ENCODE measurements around the gene BPHL. TPM values are rescaled to one million over a fixed set of nuclear protein-coding genes. Genes with fewer than 3 reads are reported as not detected.
"Not testable (repeated sequence)": the region's sequence is repeated elsewhere in the genome, so short reads cannot be mapped to it uniquely, and the experiment has no call there.

Gene BPHL
- polyA plus RNA-seq, 1 donor (not counting 4 experiments of a cell fraction or from before 2014, with no cell fraction given): 21.9 TPM

GRCh38 chr6:3151691-3152090 is 33.2 kb downstream of the BPHL start:
- Histone ChIP-seq H3K4me1 (ENCODE audit: control insufficient read depth, extremely low read depth, insufficient read depth, low read length) (no peaks in the 10 kb centered on the region), H3K79me2 (ENCODE audit: control insufficient read depth, insufficient read depth, low read length) (no peaks in the 10 kb centered on the region), H3K4me2 (ENCODE audit: control insufficient read depth, extremely low read depth, insufficient read depth, low read depth, low read length) (no peak overlapping the region), H3K27ac (ENCODE audit: control insufficient read depth, insufficient read depth, low read length) (no peak overlapping the region), H3K9ac (ENCODE audit: control insufficient read depth, extremely low read depth, insufficient read depth, low read length) (no peak overlapping the region), H3K36me3 (ENCODE audit: control insufficient read depth in 2 of 2, extremely low read depth in 1 of 2, insufficient read depth in 2 of 2, low read length in 2 of 2) (peaks cover 7 to 15% of the 10 kb centered on the region in 2 experiments), H2AFZ (ENCODE audit: control insufficient read depth, low read length) (no peak overlapping the region), H3K9me3 (ENCODE audit: control insufficient read depth, low read depth, low read length) (no peaks in the 10 kb centered on the region), H3K27me3 (ENCODE audit: control insufficient read depth, extremely low read depth, insufficient read depth, low read length) (no peaks in the 10 kb centered on the region), H3K9me1 (ENCODE audit: control insufficient read depth, extremely low read depth, insufficient read depth, low read length) (no peaks in the 10 kb centered on the region), H4K20me1 (ENCODE audit: control insufficient read depth, extremely low read depth, insufficient read depth, low read length) (peaks cover 2% of the 10 kb centered on the region), H3K4me3 (ENCODE audit: control insufficient read depth in 2 of 3, extremely low read depth in 1 of 3, insufficient read depth in 2 of 3, low read depth in 1 of 3, low read length in 3 of 3) (no peak overlapping the region)
- dilution Hi-C loops (cut with MboI; ENCODE audit: extremely low pct_ligation_motif_present, low sequenced_read_pairs): no loop called here
- DNase-seq (ENCODE audit: low read depth, low spot score) (no peak), FAIRE-seq (no peak)
- TF ChIP-seq, protein P1, sequence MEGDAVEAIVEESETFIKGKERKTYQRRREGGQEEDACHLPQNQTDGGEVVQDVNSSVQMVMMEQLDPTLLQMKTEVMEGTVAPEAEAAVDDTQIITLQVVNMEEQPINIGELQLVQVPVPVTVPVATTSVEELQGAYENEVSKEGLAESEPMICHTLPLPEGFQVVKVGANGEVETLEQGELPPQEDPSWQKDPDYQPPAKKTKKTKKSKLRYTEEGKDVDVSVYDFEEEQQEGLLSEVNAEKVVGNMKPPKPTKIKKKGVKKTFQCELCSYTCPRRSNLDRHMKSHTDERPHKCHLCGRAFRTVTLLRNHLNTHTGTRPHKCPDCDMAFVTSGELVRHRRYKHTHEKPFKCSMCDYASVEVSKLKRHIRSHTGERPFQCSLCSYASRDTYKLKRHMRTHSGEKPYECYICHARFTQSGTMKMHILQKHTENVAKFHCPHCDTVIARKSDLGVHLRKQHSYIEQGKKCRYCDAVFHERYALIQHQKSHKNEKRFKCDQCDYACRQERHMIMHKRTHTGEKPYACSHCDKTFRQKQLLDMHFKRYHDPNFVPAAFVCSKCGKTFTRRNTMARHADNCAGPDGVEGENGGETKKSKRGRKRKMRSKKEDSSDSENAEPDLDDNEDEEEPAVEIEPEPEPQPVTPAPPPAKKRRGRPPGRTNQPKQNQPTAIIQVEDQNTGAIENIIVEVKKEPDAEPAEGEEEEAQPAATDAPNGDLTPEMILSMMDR (optimal IDR thresholded peaks at IDR 0.05 in 1 of 3, IDR thresholded peaks at IDR 0.05 in 1 of 3, conservative IDR thresholded peaks at IDR 0.05 in 1 of 3; ENCODE audit: extremely low read depth in 1 of 3, insufficient read depth in 2 of 3, low read length in 3 of 3): no peak
- no peak for TF ChIP-seq EZH2 (IDR thresholded peaks at IDR 0.05; ENCODE audit: low read length)

DNA sequence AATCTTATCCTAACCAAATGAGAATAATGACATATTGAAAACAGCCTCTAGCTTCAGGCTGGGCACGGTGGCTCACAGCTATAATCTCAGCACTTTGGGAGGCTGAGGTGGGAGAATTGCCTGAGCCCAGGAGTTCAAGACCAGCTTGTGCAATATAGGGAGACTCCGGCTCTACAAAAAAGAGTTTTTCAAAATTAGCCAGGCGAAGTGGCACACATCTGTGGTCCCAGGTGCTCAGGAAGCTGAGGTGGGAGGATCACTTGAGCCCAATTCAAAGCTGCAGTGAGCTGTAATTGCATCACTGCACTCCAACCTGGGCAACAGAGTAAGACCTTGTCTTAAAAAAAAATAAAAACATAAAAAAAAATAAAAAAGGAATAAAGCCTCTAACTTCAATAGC is 34.2 kb downstream of the BPHL start:
- no peaks in the 10 kb centered on the region for H3K9me3 ChIP-seq (ENCODE audit: control insufficient read depth, low read depth, low read length)
- no peaks in the 10 kb centered on the region for H3K4me1 ChIP-seq (ENCODE audit: control insufficient read depth, extremely low read depth, insufficient read depth, low read length)
- H3K4me3 ChIP-seq (ENCODE audit: control insufficient read depth in 2 of 3, extremely low read depth in 1 of 3, insufficient read depth in 2 of 3, low read depth in 1 of 3, low read length in 3 of 3): no peak overlapping the region
- dilution Hi-C loops (cut with MboI; ENCODE audit: extremely low pct_ligation_motif_present, low sequenced_read_pairs): no loop called here
- no peak overlapping the region for H3K27ac ChIP-seq (ENCODE audit: control insufficient read depth, insufficient read depth, low read length)
- H3K9me1 ChIP-seq (ENCODE audit: control insufficient read depth, extremely low read depth, insufficient read depth, low read length): no peaks in the 10 kb centered on the region
- FAIRE-seq: no peak
- peaks cover 2% of the 10 kb centered on the region for H4K20me1 ChIP-seq (ENCODE audit: control insufficient read depth, extremely low read depth, insufficient read depth, low read length)
- H3K9ac ChIP-seq (ENCODE audit: control insufficient read depth, extremely low read depth, insufficient read depth, low read length): no peak overlapping the region
- TF ChIP-seq, protein P1 (optimal IDR thresholded peaks at IDR 0.05 in 1 of 3, IDR thresholded peaks at IDR 0.05 in 1 of 3, conservative IDR thresholded peaks at IDR 0.05 in 1 of 3; ENCODE audit: extremely low read depth in 1 of 3, insufficient read depth in 2 of 3, low read length in 3 of 3): no peak
- no peak for TF ChIP-seq EZH2 (IDR thresholded peaks at IDR 0.05; ENCODE audit: low read length)
- H3K4me2 ChIP-seq (ENCODE audit: control insufficient read depth, extremely low read depth, insufficient read depth, low read depth, low read length): no peak overlapping the region
- no peaks in the 10 kb centered on the region for H3K79me2 ChIP-seq (ENCODE audit: control insufficient read depth, insufficient read depth, low read length)
- H2AFZ ChIP-seq (ENCODE audit: control insufficient read depth, low read length): no peak overlapping the region
- H3K36me3 ChIP-seq (ENCODE audit: control insufficient read depth in 2 of 2, extremely low read depth in 1 of 2, insufficient read depth in 2 of 2, low read length in 2 of 2): peaks cover 7 to 15% of the 10 kb centered on the region in 2 experiments
- H3K27me3 ChIP-seq (ENCODE audit: control insufficient read depth, extremely low read depth, insufficient read depth, low read length): no peaks in the 10 kb centered on the region
- DNase-seq (ENCODE audit: low read depth, low spot score): no peak

DNA sequence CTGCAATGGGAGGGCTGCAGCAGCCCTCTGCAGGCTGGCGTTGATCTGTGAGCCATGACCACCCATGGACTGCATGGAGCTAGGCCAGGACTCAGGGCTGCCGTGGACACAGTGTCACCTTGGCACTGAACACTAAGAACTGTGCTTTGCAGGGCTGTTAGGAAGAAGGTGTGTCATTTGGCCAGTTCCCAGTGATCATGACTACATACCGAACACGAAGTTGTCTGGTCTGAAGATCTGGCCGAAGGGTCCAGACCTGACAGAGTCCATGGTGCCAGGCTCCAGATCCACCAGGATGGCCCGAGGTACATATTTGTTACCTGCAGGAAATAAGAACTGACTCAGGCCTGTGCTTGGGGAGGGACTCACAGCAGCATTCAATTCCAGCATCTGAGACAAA is 36.9 kb downstream of the BPHL start:
- H3K4me2 ChIP-seq (ENCODE audit: control insufficient read depth, extremely low read depth, insufficient read depth, low read depth, low read length); H3K9me3 ChIP-seq (ENCODE audit: control insufficient read depth, low read depth, low read length); H3K79me2 ChIP-seq (ENCODE audit: control insufficient read depth, insufficient read depth, low read length); H3K4me3 ChIP-seq (ENCODE audit: control insufficient read depth in 2 of 3, extremely low read depth in 1 of 3, insufficient read depth in 2 of 3, low read depth in 1 of 3, low read length in 3 of 3); H3K27me3 ChIP-seq (ENCODE audit: control insufficient read depth, extremely low read depth, insufficient read depth, low read length); H4K20me1 ChIP-seq (ENCODE audit: control insufficient read depth, extremely low read depth, insufficient read depth, low read length); H3K27ac ChIP-seq (ENCODE audit: control insufficient read depth, insufficient read depth, low read length); dilution Hi-C loops (cut with MboI; ENCODE audit: extremely low pct_ligation_motif_present, low sequenced_read_pairs); DNase-seq (ENCODE audit: low read depth, low spot score); H3K36me3 ChIP-seq (ENCODE audit: control insufficient read depth in 2 of 2, extremely low read depth in 1 of 2, insufficient read depth in 2 of 2, low read length in 2 of 2); H3K9ac ChIP-seq (ENCODE audit: control insufficient read depth, extremely low read depth, insufficient read depth, low read length); H2AFZ ChIP-seq (ENCODE audit: control insufficient read depth, low read length); H3K9me1 ChIP-seq (ENCODE audit: control insufficient read depth, extremely low read depth, insufficient read depth, low read length): not testable (repeated sequence)
- peak; percentile 13 for FAIRE-seq
- H3K4me1 ChIP-seq (ENCODE audit: control insufficient read depth, extremely low read depth, insufficient read depth, low read length): peaks cover 18% of the 10 kb centered on the region
